ENCODE measurements around the gene CDKAL1.
A peak's percentile ranks its signal among the peaks of the same experiment; 100 is the strongest.
"Not testable (repeated sequence)": the region's sequence is repeated elsewhere in the genome, so short reads cannot be mapped to it uniquely, and the experiment has no call there.

Gene CDKAL1

GRCh38 chr6:20534295-20535262 is at the start of gene CDKAL1:
Gene CDKAL1 (plus strand): TSS chr6:20534457. CDS start chr6:20546351, 11,894 bp downstream.
- DNase-seq (ENCODE audit: extremely low read depth in 1 of 2, low read depth in 1 of 2) = peak; percentile 72 to 76

GRCh38 chr6:20486641-20487040 is 47.6 kb upstream of the CDKAL1 start:
- no peak for DNase-seq (ENCODE audit: extremely low read depth in 1 of 2, low read depth in 1 of 2)

GRCh38 chr6:20487669-20488375 is 46.4 kb upstream of the CDKAL1 start:
- no peak for DNase-seq (ENCODE audit: extremely low read depth in 1 of 2, low read depth in 1 of 2)

GRCh38 chr6:20490591-20490990 is 43.7 kb upstream of the CDKAL1 start:
- DNase-seq (ENCODE audit: extremely low read depth in 1 of 2, low read depth in 1 of 2) = no peak

GRCh38 chr6:20492099-20492498 is 42.2 kb upstream of the CDKAL1 start:
- DNase-seq (ENCODE audit: extremely low read depth in 1 of 2, low read depth in 1 of 2) = no peak

- DNase-seq (ENCODE audit: extremely low read depth in 1 of 2, low read depth in 1 of 2) = no peak
Measured at GRCh38 chr6:20497216-20498040, 36.8 kb upstream of the CDKAL1 start.

- DNase-seq (ENCODE audit: extremely low read depth in 1 of 2, low read depth in 1 of 2) = no peak
Measured at GRCh38 chr6:20498041-20498385, 36.2 kb upstream of the CDKAL1 start.

- no peak for DNase-seq (ENCODE audit: extremely low read depth in 1 of 2, low read depth in 1 of 2)
Measured at GRCh38 chr6:20509212-20509611, 25.0 kb upstream of the CDKAL1 start.

GRCh38 chr6:20511852-20512251 is 22.4 kb upstream of the CDKAL1 start:
- no peak for DNase-seq (ENCODE audit: extremely low read depth in 1 of 2, low read depth in 1 of 2)

GRCh38 chr6:20525208-20525607 is 9.0 kb upstream of the CDKAL1 start:
- not testable (repeated sequence) for DNase-seq (ENCODE audit: extremely low read depth in 1 of 2, low read depth in 1 of 2)

GRCh38 chr6:20529086-20529448 is 5.2 kb upstream of the CDKAL1 start:
- not testable (repeated sequence) for DNase-seq (ENCODE audit: extremely low read depth in 1 of 2, low read depth in 1 of 2)

GRCh38 chr6:20532881-20533280 is 1.4 kb upstream of the CDKAL1 start:
- no peak for DNase-seq (ENCODE audit: extremely low read depth in 1 of 2, low read depth in 1 of 2)

- no peak for DNase-seq (ENCODE audit: extremely low read depth in 1 of 2, low read depth in 1 of 2)
Measured at GRCh38 chr6:20533746-20534294, 437 bp upstream of the CDKAL1 start.

GRCh38 chr6:20538131-20538662 is 3.9 kb downstream of the CDKAL1 start:
- DNase-seq (ENCODE audit: extremely low read depth in 1 of 2, low read depth in 1 of 2) = no peak

- no peak for DNase-seq (ENCODE audit: extremely low read depth in 1 of 2, low read depth in 1 of 2)
Measured at GRCh38 chr6:20538907-20539306, 4.7 kb downstream of the CDKAL1 start.

GRCh38 chr6:20539387-20539786 is 5.1 kb downstream of the CDKAL1 start:
- DNase-seq (ENCODE audit: extremely low read depth in 1 of 2, low read depth in 1 of 2) = no peak

- DNase-seq (ENCODE audit: extremely low read depth in 1 of 2, low read depth in 1 of 2) = no peak
Measured at GRCh38 chr6:20540683-20541082, 6.4 kb downstream of the CDKAL1 start.

GRCh38 chr6:20541382-20541781 is 7.1 kb downstream of the CDKAL1 start:
- no peak for DNase-seq (ENCODE audit: extremely low read depth in 1 of 2, low read depth in 1 of 2)

- DNase-seq (ENCODE audit: extremely low read depth in 1 of 2, low read depth in 1 of 2) = no peak
Measured at GRCh38 chr6:20542927-20543602, 8.8 kb downstream of the CDKAL1 start.

- no peak for DNase-seq (ENCODE audit: extremely low read depth in 1 of 2, low read depth in 1 of 2)
Measured at GRCh38 chr6:20548264-20548663, 14.0 kb downstream of the CDKAL1 start.

All from activated CD8-positive, alpha-beta memory T cell treated with anti-CD3 and anti-CD28 coated beads for 1 hour (primary cell).